IPS-18c (cell line): ENCODE data around the gene YDJC.
"Not testable (repeated sequence)": the region's sequence is repeated elsewhere in the genome, so short reads cannot be mapped to it uniquely, and the experiment has no call there.

Experiments used
- H3K4me3 ChIP-seq: 2 replicates; pipeline ENCODE4 v1.7.0; 2013; ENCODE audit warnings: low read depth, mild to moderate bottlenecking, low read length, moderate library complexity; ENCODE audit not compliant: insufficient read depth
- H3K9me3 ChIP-seq: one replicate; pipeline ENCODE4 v1.6.1; 2013; ENCODE audit warnings: mild to moderate bottlenecking, low read length, moderate library complexity; ENCODE audit not compliant: control insufficient read depth, insufficient read depth

YDJC gene

DNA sequence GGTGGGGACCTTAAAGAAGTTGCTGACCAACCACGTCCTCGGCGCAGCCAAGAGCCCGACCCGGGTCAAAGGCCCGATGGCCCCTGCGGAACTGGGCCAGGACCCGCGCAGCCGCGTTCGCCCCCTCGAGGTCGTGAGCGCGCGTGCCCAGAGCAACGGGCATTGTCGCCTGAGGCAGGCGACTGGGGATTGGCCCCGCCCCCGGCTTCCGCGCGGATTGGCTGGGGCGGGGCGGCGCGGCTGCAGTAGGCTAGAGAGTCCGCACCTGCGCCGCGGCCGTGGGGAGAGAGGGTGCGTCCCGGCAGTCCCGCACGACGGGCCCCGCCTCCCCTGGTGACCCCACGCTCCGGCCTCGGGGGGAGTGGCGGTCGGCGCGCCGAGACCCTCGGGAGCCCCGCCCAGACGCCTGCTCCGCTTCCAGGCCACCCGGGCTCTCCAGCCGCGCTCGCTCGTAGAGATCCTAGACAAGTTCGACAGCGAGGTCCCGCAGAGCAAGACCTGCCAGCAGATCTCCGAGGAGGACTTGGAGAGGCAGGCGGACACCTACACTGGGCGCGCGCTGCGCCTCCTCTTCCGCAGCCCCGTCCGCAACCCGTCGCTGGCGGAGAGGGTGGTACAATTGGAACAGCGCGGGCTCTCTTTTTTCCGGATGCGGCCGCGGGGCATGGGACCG, 27.7 kb upstream of the YDJC start:
- Histone ChIP-seq H3K4me3 (peak overlapping the region; percentile 59), H3K9me3 (no peaks in the 10 kb centered on the region)

DNA sequence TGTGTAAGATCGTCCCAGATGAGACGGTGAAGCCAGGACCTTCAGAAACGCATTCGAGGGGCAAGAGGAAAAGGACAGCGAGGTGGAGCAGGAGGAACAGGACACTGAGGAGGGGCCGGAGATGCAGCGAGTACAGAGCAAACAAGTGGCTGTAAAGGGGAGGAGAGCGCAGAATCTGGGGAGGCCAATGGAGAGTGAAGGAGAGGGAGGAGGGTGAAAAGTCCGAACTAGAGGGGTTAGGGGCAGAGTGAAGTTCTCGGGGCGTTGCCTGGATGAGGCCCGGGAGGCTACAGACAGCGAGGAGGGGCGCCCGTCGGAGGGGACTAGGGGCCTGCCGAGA, 27.2 kb upstream of the YDJC start:
- Histone ChIP-seq H3K9me3 (no peaks in the 10 kb centered on the region), H3K4me3 (peak overlapping the region; percentile 59; the same call in 1 of the 2 replicates)

DNA sequence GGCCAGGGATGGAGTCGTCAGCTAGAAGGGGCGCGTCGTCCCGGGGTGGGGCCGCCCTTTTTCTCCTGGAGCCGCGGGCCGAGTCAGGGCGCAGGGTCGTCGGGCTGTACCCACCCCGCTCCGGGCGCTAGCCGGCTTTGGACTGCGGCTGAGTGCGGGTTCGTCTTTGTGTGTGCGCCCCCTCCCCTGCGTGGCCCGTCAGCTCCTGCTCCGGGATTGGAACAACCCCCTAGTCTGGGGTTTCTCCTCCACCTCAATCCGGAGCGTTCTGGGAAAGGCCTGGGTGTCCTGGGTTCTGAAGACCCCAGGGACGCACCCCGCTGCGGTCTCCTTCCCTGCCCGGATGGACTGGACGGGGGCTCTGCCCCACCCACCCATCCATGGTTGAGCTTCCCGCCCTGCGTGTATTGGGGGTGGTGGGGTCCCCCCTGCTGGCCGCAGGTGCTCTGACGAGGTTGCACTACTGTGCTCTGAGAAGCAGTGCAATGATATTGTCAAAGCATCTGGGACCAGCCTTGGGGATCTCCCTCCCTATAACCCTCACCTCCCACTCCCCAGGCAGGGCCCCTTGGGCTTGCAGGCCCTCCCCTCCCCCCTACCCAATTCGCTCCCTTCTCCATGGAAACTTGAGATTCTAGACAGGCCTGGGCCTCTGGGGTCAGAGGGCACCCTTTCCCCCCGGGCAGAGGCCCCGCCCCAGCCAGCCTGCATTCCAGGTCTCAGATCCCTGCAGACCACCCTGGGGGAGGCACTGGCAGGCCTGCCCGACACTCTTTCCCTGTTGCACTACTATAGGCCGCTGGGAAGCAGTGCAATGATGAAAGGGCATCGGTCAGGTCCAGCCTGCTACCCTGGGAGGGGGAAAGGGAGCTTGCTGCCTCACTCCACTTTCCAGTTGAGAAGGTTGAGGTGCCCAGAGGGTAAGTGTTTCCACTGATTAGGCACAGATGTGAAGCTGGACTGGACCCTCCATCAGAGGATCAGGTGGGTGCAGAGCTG, 23.0 kb upstream of the YDJC start:
- no peaks in the 10 kb centered on the region for H3K9me3 ChIP-seq
- peak overlapping the region; percentile 91 for H3K4me3 ChIP-seq

DNA sequence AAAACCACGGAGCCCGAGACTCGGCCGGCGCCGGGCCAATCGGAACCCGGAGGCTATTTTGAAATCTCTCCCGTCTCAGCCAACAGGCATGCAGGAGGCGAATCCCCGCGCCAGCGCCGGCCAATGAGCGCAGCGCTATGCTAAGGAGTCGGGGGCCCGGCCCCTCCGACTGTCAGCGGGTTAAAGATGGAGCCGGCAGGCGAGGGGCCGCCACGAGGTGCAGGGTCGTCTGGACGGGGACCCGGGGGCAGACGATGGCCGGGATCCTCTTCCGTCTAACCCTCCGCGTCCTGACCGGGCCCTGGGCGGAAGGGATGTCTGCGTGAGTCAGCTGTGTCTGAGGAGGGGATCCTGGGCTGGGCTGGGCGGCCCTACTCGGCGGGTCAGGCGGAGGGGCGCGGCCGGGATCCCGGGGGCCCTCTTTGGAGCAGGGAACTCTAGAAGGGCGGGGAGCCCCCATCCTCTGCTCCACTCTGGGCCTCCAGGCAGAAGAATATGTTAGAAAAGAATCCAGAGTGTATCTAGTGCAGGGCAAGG, 22.3 kb upstream of the YDJC start:
- no peaks in the 10 kb centered on the region for H3K9me3 ChIP-seq
- peak overlapping the region; percentile 91 for H3K4me3 ChIP-seq

DNA sequence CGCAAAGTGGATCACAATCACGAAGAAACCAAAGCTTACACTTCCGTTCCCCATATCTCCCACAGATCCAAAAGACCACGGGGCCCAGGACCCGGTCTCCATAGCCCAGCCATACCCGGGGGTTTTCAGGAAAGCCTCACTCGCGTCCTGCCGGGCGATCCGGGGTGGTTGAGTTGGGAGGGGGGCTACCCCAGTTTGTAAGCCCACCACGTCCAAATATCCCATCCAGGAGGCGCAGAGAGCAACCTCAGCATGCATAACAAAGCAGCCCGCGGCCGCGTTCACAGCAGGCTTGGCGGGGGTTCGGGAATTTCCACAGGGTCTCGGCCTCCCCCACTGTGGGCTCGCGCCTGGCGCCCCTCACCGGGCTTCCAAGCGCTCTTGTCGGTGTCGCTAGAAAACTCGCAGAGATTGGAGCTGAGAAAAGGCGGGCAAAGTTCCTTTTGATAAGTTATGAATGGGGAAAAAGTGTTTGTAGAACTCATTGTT, 21.7 kb upstream of the YDJC start:
- peak overlapping the region; percentile 91 for H3K4me3 ChIP-seq
- H3K9me3 ChIP-seq = no peaks in the 10 kb centered on the region

DNA sequence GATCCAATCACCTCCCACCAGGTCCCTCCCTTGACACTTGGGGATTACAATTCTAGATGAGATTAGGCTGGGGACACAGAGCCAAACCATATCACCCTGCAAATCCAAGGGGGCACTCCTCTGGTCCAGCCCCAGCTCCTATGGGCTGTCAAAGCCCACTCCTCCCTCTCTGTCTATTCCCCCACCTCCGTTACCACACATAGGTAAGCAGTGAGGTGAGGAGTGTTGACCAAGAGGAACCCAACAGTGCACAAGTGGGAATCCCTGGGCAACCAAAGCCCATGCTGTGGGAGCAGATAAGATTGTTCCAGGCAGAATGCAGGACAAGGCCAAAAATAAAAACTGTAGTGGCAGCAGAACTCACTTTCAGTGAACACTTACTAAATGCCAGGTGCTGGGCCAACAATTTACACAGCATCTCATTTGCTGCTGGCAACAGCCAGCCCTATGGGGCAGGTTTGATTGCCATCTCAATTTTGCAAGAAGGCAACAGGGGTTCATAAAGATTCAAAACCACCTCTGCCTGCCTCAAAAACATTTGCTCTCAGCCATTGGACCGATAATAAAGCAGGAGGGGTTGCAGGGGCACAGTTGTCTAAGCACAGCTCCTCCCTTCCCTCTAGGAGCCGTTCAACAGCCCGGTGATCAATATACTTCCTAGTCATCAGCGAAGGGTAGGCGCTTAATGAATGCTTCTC, 21.1 kb upstream of the YDJC start:
- Histone ChIP-seq H3K4me3 (peak overlapping the region; percentile 91), H3K9me3 (no peaks in the 10 kb centered on the region)

DNA sequence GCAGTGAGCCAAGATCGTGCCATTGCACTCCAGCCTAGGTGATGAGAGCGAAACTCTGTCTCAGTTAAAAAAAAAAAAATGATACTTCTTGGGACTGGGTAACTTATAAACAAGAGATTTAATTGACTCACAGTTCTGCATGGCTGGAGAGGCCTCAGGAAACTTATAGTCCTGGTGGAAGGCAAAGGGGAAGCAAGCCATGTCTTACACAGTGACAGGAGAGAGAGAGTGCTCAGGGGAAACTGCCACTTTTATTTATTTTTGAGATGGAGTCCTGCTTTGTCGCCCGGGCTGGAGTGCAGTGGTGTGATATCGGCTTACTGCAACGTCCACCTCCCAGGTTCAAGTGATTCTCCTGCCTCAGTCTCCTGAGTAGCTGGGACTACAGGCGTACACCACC, 20.5 kb upstream of the YDJC start:
- H3K4me3 ChIP-seq = no peak overlapping the region
- no peaks in the 10 kb centered on the region for H3K9me3 ChIP-seq

DNA sequence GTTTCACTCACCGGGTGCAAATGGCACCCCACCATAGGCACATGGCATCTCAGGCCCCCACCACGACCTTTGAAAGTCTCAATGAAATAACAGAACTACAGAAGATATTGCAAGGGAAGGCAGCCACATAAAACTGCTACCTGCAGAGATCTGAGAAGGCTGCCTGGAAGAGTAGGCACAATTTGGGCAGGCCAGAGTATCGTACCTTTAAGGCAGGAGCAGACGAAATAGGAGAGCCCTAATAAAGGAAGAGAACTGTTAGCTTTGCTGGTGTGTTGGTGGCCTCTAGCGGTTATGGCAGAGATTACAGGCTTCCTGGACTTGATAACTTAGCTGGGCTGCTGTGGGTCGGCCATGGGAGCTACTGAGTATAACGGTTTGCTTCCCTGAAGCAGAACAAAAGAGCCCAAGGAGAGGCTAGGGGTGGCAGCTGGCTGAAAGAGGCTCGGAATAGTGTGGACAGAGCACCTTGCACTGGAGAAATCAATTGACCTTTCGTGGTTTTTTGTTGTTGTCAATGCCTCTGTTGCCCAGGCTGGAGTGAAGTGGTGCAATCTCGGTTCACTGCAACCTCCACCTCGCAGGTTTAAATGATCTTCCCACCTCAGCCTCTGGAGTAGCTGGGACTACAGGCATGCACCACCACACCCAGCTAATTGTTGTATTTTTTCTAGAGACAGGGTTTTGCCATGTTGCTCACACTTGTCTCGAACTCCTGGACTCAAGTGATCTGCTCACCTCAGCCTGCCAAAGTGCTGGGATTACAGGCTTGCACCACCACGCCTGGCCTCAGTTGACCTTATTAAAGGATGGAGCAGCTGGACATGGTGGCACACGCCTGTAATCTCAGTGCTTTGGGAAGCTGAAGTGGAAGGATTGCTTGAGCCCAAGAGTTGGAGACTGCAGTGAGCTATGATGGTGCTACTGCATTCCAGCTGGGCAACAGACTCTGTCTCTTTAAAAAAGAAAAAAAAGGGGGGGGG, 17.1 kb upstream of the YDJC start:
- H3K9me3 ChIP-seq = no peaks in the 10 kb centered on the region
- no peak overlapping the region for H3K4me3 ChIP-seq

DNA sequence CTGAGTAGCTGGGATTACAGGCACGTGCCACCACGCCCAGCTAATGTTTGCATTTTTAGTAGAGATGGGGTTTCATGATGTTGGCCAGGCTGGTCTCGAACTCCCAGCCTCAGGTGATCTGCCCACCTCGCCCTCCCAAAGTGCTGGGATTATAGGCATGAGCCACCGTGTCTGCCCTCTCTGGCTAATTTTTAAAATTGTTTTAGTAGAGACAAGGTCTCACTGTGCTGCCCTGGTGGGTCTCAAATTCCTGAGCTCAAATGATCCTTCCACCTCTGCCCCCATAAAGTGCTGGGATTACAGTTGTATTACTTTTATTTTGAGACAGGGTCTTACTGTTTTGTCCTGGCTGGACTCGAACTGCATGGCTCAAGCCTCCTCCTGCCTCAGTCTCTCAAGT, 15.7 kb upstream of the YDJC start:
- not testable (repeated sequence) for H3K9me3 ChIP-seq, H3K4me3 ChIP-seq

DNA sequence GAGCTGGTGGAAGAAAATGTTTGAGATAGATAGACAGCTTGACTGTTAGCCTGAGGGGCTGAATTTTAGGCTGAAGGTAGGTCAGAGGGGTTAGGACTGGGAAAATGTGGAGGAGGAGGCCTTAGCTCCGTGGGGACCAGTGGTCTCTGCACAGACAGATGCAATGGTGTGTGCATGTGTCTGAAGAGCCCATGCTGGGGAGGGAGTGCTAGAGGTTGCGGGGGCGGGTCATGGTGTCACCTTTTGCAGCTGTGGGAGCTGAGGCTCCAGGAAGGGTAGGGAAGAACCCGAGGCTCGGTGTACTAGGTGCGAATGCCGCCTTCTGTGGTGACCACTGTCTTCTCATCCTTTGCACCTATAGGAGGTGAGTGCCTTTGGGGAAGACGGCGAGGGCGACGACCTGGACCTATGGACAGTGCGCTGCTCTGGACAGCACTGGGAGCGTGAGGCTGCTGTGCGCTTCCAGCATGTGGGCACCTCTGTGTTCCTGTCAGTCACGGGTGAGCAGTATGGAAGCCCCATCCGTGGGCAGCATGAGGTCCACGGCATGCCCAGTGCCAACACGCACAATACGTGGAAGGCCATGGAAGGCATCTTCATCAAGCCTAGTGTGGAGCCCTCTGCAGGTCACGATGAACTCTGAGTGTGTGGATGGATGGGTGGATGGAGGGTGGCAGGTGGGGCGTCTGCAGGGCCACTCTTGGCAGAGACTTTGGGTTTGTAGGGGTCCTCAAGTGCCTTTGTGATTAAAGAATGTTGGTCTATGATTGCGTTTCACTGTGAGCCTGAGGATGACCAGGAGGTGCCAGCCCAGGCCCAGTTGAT, 13.9 kb upstream of the YDJC start:
- Histone ChIP-seq H3K4me3 (no peak overlapping the region), H3K9me3 (no peaks in the 10 kb centered on the region)

DNA sequence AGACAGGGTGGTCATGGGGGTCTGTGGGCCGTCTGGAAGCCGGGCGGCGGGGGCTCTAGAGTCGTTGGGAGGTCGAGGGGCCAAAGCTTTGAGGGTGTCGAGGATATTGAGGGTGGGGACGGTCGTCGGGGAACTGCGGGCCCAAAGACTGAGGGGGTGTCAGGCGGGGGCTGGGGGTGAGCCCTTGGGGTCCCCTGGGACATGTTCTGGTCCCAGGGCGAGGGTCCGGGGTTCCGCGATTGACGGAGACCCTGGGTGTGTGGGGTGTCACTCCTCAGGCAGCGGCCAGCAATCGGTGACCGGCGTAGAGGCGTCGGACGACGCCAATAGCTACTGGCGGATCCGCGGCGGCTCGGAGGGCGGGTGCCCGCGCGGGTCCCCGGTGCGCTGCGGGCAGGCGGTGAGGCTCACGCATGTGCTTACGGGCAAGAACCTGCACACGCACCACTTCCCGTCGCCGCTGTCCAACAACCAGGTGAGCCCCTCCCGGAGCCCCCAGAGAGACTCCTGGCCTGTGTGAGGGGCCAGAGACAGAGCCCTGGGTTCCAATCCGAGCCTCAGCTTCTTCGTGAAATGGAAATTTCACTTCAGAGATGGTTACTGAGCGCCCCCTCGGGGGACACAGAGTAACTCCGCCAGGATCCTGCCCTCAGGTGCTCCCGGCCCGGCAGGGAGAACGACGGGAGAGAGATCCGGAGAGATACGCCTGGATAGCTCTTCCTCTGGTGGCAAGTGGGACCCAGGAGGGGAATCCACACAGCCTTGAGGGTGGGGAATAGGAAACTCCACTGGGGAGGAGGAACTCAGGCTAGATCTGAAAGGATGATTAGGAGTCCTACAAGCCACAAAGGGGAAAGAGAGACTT, 13.0 kb upstream of the YDJC start:
- H3K9me3 ChIP-seq = no peaks in the 10 kb centered on the region
- peak overlapping the region; percentile 82 for H3K4me3 ChIP-seq

DNA sequence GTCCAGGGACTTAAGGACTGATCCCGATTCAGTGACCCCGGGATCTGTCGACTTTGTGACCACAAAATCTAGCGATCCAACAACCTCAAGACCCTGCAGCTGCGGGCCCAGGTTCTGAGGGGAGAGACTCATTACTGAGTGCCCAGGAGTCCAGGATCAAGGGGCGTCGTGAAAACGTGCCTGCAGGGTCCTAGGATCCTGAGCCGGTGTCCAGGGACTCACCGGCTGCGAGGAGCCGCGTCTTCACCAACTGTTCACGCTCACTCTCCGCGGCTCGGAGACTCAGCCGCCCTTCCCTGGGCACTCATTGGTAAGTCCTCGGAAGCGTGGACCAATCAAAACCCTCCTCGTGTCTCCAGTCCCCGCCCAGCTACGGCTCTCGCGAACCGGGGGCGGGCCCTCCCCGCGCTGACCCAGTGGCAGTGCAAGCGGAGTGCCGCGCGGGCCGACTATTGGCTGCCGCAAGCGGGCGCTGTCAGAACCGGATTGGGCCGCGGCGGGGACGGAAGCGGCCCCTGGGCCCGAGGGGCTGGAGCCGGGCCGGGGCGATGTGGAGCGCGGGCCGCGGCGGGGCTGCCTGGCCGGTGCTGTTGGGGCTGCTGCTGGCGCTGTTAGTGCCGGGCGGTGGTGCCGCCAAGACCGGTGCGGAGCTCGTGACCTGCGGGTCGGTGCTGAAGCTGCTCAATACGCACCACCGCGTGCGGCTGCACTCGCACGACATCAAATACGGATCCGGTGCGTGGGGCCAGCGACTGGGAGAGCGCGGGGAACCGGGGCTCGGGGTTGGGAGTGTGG, 12.2 kb upstream of the YDJC start, which contains the start of gene SDF2L1:
Gene SDF2L1, plus strand, starts transcription at position 514 of the 795 bp plus-strand sequence. Its CDS starts 35 bp downstream, at position 549.
- peaks cover 2% of the 10 kb centered on the region for H3K9me3 ChIP-seq
- H3K4me3 ChIP-seq = peak within 1 kb of the TSS; percentile 82

DNA sequence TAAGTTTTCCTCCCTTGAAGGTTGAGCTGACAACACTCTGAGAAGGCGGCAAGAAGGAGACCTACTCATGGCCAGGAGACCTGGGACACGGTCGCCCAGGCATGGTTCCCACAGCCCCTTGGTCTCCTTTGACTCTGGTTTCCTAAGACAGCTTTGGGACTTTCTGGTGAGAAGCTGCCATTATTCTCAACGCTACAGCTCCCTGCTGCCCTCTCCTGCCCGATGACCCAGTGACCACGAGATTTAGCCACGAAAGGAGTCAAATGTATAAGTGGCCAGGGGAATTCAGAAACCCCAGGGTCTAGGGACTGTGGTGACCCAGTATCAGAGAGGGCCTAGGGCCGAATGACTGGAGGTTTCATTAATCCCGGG, 11.6 kb upstream of the YDJC start:
- H3K4me3 ChIP-seq = peak overlapping the region; percentile 60; the same call in 1 of the 2 replicates
- peaks cover 2% of the 10 kb centered on the region for H3K9me3 ChIP-seq

DNA sequence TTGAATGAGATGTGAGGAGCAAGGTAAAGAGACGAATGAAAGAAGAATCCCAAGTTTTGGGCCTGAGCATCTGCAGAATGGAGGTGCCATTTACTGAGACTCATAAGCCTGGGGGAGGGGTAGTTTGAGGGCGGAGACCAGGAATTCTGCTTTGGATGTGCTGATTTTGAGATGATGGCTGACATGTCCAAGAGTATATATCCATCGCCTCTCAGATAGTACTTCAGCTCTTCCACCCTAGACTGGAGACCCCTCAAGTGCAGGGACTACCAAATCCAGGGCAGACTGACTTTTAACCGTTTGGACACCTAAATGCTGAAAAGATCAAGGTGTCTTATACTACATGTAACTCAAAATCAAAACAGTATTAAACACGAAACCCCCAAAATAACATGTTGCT, 11.0 kb upstream of the YDJC start:
- Histone ChIP-seq H3K9me3 (peaks cover 2% of the 10 kb centered on the region), H3K4me3 (no peak overlapping the region)
